ENCODE measurements around the gene DYNC2LI1. TPM values are rescaled to one million over a fixed set of nuclear protein-coding genes. Genes with fewer than 3 reads are reported as not detected.

DYNC2LI1 gene
- total and polyA plus RNA-seq, 2 donors (not counting 1 experiment from before 2014, with no cell fraction given): 3.8 to 11.4 TPM

DNA sequence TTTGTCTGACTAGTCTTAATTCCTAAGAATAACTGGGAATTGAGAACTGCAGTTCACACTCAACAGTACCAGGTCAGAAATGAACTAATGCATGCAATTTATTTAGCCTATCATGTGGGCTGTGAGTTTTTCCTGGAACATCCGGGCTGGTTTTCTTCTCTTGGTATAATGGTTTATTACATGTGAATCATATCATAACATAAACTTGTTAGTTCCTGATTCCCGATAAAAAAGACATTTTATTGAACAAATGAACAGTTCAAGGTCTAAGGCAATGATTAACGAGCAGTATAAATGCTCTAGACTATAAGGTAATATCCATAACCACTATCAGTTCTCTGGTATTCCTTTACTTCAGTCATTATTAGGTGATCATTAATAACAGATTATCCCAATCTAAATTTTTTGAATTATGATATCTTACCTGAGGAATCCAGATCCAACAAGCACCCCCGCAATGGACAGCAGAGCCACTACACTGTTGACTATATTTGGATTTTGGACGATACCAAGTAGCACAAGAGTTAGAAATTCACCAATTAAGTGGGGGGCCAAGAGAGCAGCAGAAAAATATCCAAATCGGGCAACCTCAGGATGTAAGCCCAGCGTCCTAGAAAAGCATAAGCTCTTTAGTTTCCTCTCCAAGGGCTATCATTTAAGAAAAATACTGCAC, 45.8 kb downstream of the DYNC2LI1 start:
- H3K4me3 ChIP-seq (ENCODE audit: control extremely low read depth in 1 of 5, extremely low read depth in 1 of 5, insufficient read depth in 1 of 5, low read depth in 2 of 5, low read length in 4 of 5): no peak overlapping the region
- DNase-seq: no peak
- H3K9ac ChIP-seq (ENCODE audit: low read length): no peak overlapping the region
- Mint-ChIP-seq H3K27ac (no peak overlapping the region), H3K27me3 (peaks cover 29% of the 10 kb centered on the region), H3K9me3 (ENCODE audit: insufficient read depth) (no peaks in the 10 kb centered on the region), H3K4me3 (no peak overlapping the region), H3K4me1 (peaks cover 2% of the 10 kb centered on the region)
- no peak for TF ChIP-seq EZH2 (IDR thresholded peaks at IDR 0.05; ENCODE audit: borderline replicate concordance, insufficient read depth, low read depth, low read length, poor library complexity, severe bottlenecking)
- TF ChIP-seq, protein P1, sequence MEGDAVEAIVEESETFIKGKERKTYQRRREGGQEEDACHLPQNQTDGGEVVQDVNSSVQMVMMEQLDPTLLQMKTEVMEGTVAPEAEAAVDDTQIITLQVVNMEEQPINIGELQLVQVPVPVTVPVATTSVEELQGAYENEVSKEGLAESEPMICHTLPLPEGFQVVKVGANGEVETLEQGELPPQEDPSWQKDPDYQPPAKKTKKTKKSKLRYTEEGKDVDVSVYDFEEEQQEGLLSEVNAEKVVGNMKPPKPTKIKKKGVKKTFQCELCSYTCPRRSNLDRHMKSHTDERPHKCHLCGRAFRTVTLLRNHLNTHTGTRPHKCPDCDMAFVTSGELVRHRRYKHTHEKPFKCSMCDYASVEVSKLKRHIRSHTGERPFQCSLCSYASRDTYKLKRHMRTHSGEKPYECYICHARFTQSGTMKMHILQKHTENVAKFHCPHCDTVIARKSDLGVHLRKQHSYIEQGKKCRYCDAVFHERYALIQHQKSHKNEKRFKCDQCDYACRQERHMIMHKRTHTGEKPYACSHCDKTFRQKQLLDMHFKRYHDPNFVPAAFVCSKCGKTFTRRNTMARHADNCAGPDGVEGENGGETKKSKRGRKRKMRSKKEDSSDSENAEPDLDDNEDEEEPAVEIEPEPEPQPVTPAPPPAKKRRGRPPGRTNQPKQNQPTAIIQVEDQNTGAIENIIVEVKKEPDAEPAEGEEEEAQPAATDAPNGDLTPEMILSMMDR (IDR thresholded peaks at IDR 0.05): no peak
- no peak overlapping the region for H2AFZ ChIP-seq (ENCODE audit: insufficient read depth, low read depth, low read length, poor library complexity, severe bottlenecking)
- no peaks in the 10 kb centered on the region for H3K9me3 ChIP-seq (ENCODE audit: control extremely low read depth in 1 of 3, control insufficient read depth in 2 of 3, insufficient read depth in 1 of 3, low read length in 2 of 3)
- H3K36me3 ChIP-seq (replicated peaks in 1 of 2; ENCODE audit: control extremely low read depth in 1 of 2, control insufficient read depth in 1 of 2, extremely low read depth in 1 of 2, insufficient read depth in 2 of 2, low read length in 1 of 2): no peaks in the 10 kb centered on the region
- ATAC-seq (ENCODE audit: low read depth): no peak
- no peaks in the 10 kb centered on the region for H3K79me2 ChIP-seq (ENCODE audit: control insufficient read depth, insufficient read depth, low read length)
- no peaks in the 10 kb centered on the region for H4K20me1 ChIP-seq (ENCODE audit: control insufficient read depth, insufficient read depth, low read length, poor library complexity, severe bottlenecking)
- no peak overlapping the region for H3K4me2 ChIP-seq (replicated peaks; ENCODE audit: low read depth, low read length, poor library complexity, severe bottlenecking)
- intact Hi-C loops (cut with micrococcal nuclease): no loop called here
- H3K27ac ChIP-seq (ENCODE audit: low read length in 2 of 2): no peak overlapping the region
- no peaks in the 10 kb centered on the region for H3K4me1 ChIP-seq (ENCODE audit: control insufficient read depth in 2 of 2, insufficient read depth in 2 of 2, low read length in 2 of 2)
- ChIA-PET CTCF (no interaction called here), POLR2A (no interaction called here)
- WGBS (ENCODE audit: insufficient coverage): 90% methylated on average over 2 of the region's 7 CpGs
- H3K27me3 ChIP-seq (replicated peaks in 1 of 4; ENCODE audit: control extremely low read depth in 1 of 4, control insufficient read depth in 3 of 4, insufficient read depth in 4 of 4, low read length in 3 of 4): peaks cover 0 to 9% (median 3%) of the 10 kb centered on the region in 4 experiments

DNA sequence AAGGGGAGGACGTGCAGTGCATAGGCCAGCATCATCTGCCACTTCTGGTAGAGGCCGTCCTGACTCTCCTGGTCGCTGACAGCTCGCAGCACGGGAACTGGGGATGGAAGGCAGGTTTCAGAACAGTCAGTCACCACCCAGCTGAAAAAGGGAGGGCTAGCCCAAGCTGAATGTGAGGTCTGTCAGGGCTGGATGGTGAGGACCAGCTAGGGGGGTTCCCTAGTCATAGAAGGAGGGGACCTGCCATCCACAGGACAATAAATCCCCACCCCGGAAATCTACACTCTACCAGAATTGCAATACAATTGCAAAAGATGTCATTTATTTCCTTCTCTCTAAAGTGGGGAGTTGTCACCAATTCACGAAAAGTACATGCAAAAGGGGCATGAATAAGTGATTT, 49.0 kb downstream of the DYNC2LI1 start:
- H3K27me3 ChIP-seq (replicated peaks in 1 of 4; ENCODE audit: control extremely low read depth in 1 of 4, control insufficient read depth in 3 of 4, insufficient read depth in 4 of 4, low read length in 3 of 4): peaks cover 0 to 12% (median 4%) of the 10 kb centered on the region in 4 experiments
- H3K27me3 Mint-ChIP-seq: peaks cover 35% of the 10 kb centered on the region
- no peaks in the 10 kb centered on the region for H3K4me1 ChIP-seq (ENCODE audit: control insufficient read depth in 2 of 2, insufficient read depth in 2 of 2, low read length in 2 of 2)
- intact Hi-C loops (cut with micrococcal nuclease): no loop called here
- ChIA-PET POLR2A (no interaction called here), CTCF (no interaction called here)
- ATAC-seq (ENCODE audit: low read depth) (no peak), DNase-seq (no peak)
- H2AFZ ChIP-seq (ENCODE audit: insufficient read depth, low read depth, low read length, poor library complexity, severe bottlenecking): no peak overlapping the region
- no peak for TF ChIP-seq EZH2 (IDR thresholded peaks at IDR 0.05; ENCODE audit: borderline replicate concordance, insufficient read depth, low read depth, low read length, poor library complexity, severe bottlenecking)
- TF ChIP-seq, protein P1 (IDR thresholded peaks at IDR 0.05): no peak
- H3K9me3 ChIP-seq (ENCODE audit: control extremely low read depth in 1 of 3, control insufficient read depth in 2 of 3, insufficient read depth in 1 of 3, low read length in 2 of 3): no peaks in the 10 kb centered on the region
- no peak overlapping the region for H3K4me3 ChIP-seq (ENCODE audit: control extremely low read depth in 1 of 5, extremely low read depth in 1 of 5, insufficient read depth in 1 of 5, low read depth in 2 of 5, low read length in 4 of 5)
- no peak overlapping the region for H3K4me2 ChIP-seq (replicated peaks; ENCODE audit: low read depth, low read length, poor library complexity, severe bottlenecking)
- 82% methylated on average over 5 of the region's 7 CpGs for WGBS (ENCODE audit: insufficient coverage)
- H3K27ac Mint-ChIP-seq: no peak overlapping the region
- no peak overlapping the region for H3K27ac ChIP-seq (ENCODE audit: low read length in 2 of 2)
- peaks cover 2% of the 10 kb centered on the region for H3K4me1 Mint-ChIP-seq
- H3K79me2 ChIP-seq (ENCODE audit: control insufficient read depth, insufficient read depth, low read length): no peaks in the 10 kb centered on the region
- no peak overlapping the region for H3K9ac ChIP-seq (ENCODE audit: low read length)
- H3K9me3 Mint-ChIP-seq (ENCODE audit: insufficient read depth): no peaks in the 10 kb centered on the region
- no peaks in the 10 kb centered on the region for H3K36me3 ChIP-seq (replicated peaks in 1 of 2; ENCODE audit: control extremely low read depth in 1 of 2, control insufficient read depth in 1 of 2, extremely low read depth in 1 of 2, insufficient read depth in 2 of 2, low read length in 1 of 2)
- H3K4me3 Mint-ChIP-seq: no peak overlapping the region
- no peaks in the 10 kb centered on the region for H4K20me1 ChIP-seq (ENCODE audit: control insufficient read depth, insufficient read depth, low read length, poor library complexity, severe bottlenecking)

Data from B cell (primary cell).